Stomach smooth muscle (tissue), 2 donors: ENCODE measurements around the gene SFMBT1.

Experiments
- H3K27ac ChIP-seq: one replicate; pipeline ENCODE4 v1.7.0; 2013; ENCODE audit warnings: mild to moderate bottlenecking, low read length, inconsistent platforms
- H3K27me3 ChIP-seq, 2 donors: one replicate each; pipeline ENCODE4 v1.7.0; 2013; ENCODE audit warnings: low read length in 2 of 2; ENCODE audit not compliant: insufficient read depth in 2 of 2, control insufficient read depth in 1 of 2
- H3K36me3 ChIP-seq, 2 donors: one replicate each; pipeline ENCODE4 v1.7.0; 2013; ENCODE audit warnings: low read length in 2 of 2; ENCODE audit not compliant: control insufficient read depth in 2 of 2, insufficient read depth in 2 of 2
- H3K4me1 ChIP-seq: one replicate; pipeline ENCODE4 v1.7.0; 2013; ENCODE audit warnings: low read length; ENCODE audit not compliant: control insufficient read depth, insufficient read depth
- H3K4me3 ChIP-seq, 2 donors: one replicate each; pipeline ENCODE4 v1.7.0; 2013; ENCODE audit warnings: low read length in 2 of 2
- H3K9ac ChIP-seq, 2 donors: one replicate each; pipeline ENCODE4 v1.7.0; 2013; ENCODE audit warnings: low read length in 2 of 2, mild to moderate bottlenecking in 1 of 2
- H3K9me3 ChIP-seq, 2 donors: one replicate each; pipeline ENCODE4 v1.7.0; 2013; ENCODE audit warnings: low read length in 2 of 2; ENCODE audit not compliant: control insufficient read depth in 2 of 2
- donor health status: healthy.
- donor health status: Pancreatic carcinoma.

The SFMBT1 gene

GRCh38 chr3:53081318-53081717 is 35.4 kb upstream of the SFMBT1 start:
- Histone ChIP-seq H3K9me3 (no peaks in the 10 kb centered on the region), H3K4me3 (no peak overlapping the region), H3K27ac (no peak overlapping the region), H3K9ac (no peak overlapping the region), H3K4me1 (peaks cover 16% of the 10 kb centered on the region), H3K36me3 (peaks cover 0 to 2% of the 10 kb centered on the region in 2 donors), H3K27me3 (no peaks in the 10 kb centered on the region)

GRCh38 chr3:53080612-53081205 is 34.8 kb upstream of the SFMBT1 start:
- no peaks in the 10 kb centered on the region for H3K27me3 ChIP-seq
- H3K27ac ChIP-seq: no peak overlapping the region
- peaks cover 16% of the 10 kb centered on the region for H3K4me1 ChIP-seq
- no peaks in the 10 kb centered on the region for H3K9me3 ChIP-seq
- H3K4me3 ChIP-seq: no peak overlapping the region
- peaks cover 0 to 2% of the 10 kb centered on the region in 2 donors for H3K36me3 ChIP-seq
- H3K9ac ChIP-seq: no peak overlapping the region

- Histone ChIP-seq H3K4me3 (no peak overlapping the region), H3K4me1 (peaks cover 16% of the 10 kb centered on the region), H3K36me3 (peaks cover 0 to 2% of the 10 kb centered on the region in 2 donors), H3K9ac (no peak overlapping the region), H3K9me3 (no peaks in the 10 kb centered on the region), H3K27ac (no peak overlapping the region), H3K27me3 (no peaks in the 10 kb centered on the region)
Measured at GRCh38 chr3:53079791-53080555, 34.1 kb upstream of the SFMBT1 start.

DNA sequence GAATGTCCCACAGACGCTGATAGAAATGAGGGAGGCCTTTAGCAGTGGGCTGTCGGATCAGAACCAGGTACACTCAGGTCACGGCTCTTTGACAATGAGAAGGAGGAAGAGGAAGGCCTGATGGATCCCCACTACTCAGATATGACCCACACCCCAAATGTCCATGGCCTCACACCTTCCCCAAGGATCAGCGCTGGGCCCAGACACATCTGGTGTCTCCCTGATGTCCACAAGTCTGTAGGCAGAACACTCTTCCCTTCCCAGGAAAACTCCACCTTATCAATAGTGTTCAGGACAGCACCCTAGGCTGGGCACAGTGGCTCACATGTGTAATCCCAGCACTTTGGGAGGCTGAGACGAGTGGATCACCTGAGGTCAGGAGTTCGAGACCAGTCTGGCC is 33.3 kb upstream of the SFMBT1 start:
- Histone ChIP-seq H3K4me3 (no peak overlapping the region), H3K4me1 (peaks cover 11% of the 10 kb centered on the region), H3K9ac (no peak overlapping the region), H3K27me3 (no peaks in the 10 kb centered on the region), H3K36me3 (peaks cover 0 to 2% of the 10 kb centered on the region in 2 donors), H3K9me3 (no peaks in the 10 kb centered on the region), H3K27ac (no peak overlapping the region)

GRCh38 chr3:53078656-53079055 is 32.8 kb upstream of the SFMBT1 start:
- Histone ChIP-seq H3K27ac (no peak overlapping the region), H3K36me3 (peaks cover 0 to 2% of the 10 kb centered on the region in 2 donors), H3K27me3 (no peaks in the 10 kb centered on the region), H3K9me3 (no peaks in the 10 kb centered on the region), H3K4me1 (peaks cover 7% of the 10 kb centered on the region), H3K9ac (no peak overlapping the region), H3K4me3 (no peak overlapping the region)

DNA sequence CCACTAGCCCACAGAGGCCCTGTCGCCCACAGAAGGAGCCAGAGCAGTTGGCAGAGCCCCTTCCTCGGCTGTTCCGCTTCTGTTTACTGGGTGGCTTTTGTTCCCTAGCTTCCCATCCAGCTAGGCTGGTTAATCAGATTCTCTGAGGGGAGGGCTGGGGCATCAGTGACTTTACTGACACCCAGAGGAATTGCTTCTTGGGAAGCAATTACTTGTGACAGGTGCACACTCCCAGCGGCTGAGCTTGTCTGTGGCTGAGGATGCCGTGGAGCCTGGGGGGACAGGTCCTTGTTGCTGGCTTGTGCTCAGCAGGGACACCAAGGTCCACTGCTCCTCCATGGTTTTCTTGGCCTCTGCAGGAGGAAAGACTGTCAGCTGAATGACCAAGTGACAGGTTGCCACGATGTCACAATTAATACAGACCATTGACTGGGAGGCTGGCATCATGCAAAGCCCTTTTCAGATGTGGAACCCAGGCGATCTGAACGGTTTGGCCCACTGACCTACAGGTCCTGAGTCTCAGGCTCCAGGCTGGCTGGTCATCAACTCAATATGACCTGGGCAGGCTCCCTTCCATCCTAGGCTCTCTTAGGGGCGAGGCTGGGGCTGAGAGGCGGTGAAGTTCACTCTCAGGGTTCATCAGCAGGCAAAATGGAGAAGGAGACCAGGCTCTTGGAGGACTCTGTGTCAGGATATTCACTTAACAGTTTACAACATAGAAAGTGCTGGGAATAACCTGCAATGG is 31.8 kb upstream of the SFMBT1 start:
- Histone ChIP-seq H3K36me3 (peaks cover 0 to 2% of the 10 kb centered on the region in 2 donors), H3K4me3 (no peak overlapping the region), H3K27me3 (no peaks in the 10 kb centered on the region), H3K4me1 (peaks cover 6% of the 10 kb centered on the region), H3K9me3 (no peaks in the 10 kb centered on the region), H3K27ac (no peak overlapping the region), H3K9ac (no peak overlapping the region)

GRCh38 chr3:53075743-53076140 is 29.9 kb upstream of the SFMBT1 start:
- peaks cover 16% of the 10 kb centered on the region for H3K4me1 ChIP-seq
- H3K36me3 ChIP-seq: peaks cover 0 to 2% of the 10 kb centered on the region in 2 donors
- no peak overlapping the region for H3K9ac ChIP-seq
- H3K27ac ChIP-seq: no peak overlapping the region
- H3K27me3 ChIP-seq: no peaks in the 10 kb centered on the region
- no peaks in the 10 kb centered on the region for H3K9me3 ChIP-seq
- H3K4me3 ChIP-seq: no peak overlapping the region

GRCh38 chr3:53074761-53075742 is 29.2 kb upstream of the SFMBT1 start:
- Histone ChIP-seq H3K4me3 (no peak overlapping the region), H3K9ac (no peak overlapping the region), H3K27ac (no peak overlapping the region), H3K4me1 (peaks cover 16% of the 10 kb centered on the region), H3K9me3 (no peaks in the 10 kb centered on the region), H3K27me3 (no peaks in the 10 kb centered on the region), H3K36me3 (peaks cover 0 to 2% of the 10 kb centered on the region in 2 donors)

DNA sequence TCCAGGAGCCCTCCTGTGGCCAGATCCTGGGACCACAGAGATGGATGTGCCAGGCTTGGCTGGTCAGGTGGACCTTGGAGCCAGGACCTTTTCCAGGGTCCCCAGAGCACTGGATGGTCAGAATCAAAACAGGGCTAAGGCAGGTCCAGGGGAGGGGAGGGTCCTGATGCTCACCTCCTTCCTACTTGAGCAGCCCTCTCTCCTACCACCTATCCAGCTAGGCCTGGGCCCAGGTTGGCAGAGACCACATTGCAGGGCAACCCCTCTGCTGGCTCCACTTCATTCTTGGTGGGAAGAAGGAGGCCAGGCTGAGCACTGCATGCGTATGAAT is 28.5 kb upstream of the SFMBT1 start:
- peaks cover 0 to 2% of the 10 kb centered on the region in 2 donors for H3K36me3 ChIP-seq
- H3K4me1 ChIP-seq: peaks cover 16% of the 10 kb centered on the region
- H3K9me3 ChIP-seq: no peaks in the 10 kb centered on the region
- H3K4me3 ChIP-seq: no peak overlapping the region
- no peaks in the 10 kb centered on the region for H3K27me3 ChIP-seq
- H3K9ac ChIP-seq: no peak overlapping the region
- H3K27ac ChIP-seq: no peak overlapping the region
